C4-2B (cell line): Measurements from ENCODE around the gene CCIN.

Experiments used
- H3K27ac ChIP-seq: fragments of 450-650 bp; 2 replicates; pipeline ENCODE4 v1.5.1; 2017
- ZFX ChIP-seq: fragments of 450-650 bp; IDR thresholded peaks from 2 replicates; pipeline ENCODE4 v1.6.1; 2017
- TF ChIP-seq, protein P1 (sequence below): fragments of 450-650 bp; conservative IDR thresholded peaks from 2 replicates; pipeline ENCODE4 v1.5.1; 2017; ENCODE audit warnings: mild to moderate bottlenecking

CCIN gene

GRCh38 chr9:36161187-36161586 is 8.0 kb upstream of the CCIN start:
- TF ChIP-seq, protein P1, sequence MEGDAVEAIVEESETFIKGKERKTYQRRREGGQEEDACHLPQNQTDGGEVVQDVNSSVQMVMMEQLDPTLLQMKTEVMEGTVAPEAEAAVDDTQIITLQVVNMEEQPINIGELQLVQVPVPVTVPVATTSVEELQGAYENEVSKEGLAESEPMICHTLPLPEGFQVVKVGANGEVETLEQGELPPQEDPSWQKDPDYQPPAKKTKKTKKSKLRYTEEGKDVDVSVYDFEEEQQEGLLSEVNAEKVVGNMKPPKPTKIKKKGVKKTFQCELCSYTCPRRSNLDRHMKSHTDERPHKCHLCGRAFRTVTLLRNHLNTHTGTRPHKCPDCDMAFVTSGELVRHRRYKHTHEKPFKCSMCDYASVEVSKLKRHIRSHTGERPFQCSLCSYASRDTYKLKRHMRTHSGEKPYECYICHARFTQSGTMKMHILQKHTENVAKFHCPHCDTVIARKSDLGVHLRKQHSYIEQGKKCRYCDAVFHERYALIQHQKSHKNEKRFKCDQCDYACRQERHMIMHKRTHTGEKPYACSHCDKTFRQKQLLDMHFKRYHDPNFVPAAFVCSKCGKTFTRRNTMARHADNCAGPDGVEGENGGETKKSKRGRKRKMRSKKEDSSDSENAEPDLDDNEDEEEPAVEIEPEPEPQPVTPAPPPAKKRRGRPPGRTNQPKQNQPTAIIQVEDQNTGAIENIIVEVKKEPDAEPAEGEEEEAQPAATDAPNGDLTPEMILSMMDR, result no peak
- TF ChIP-seq ZFX, result no peak
- H3K27ac ChIP-seq, result no peak overlapping the region

GRCh38 chr9:36162211-36162738 is 6.9 kb upstream of the CCIN start:
- H3K27ac ChIP-seq, result no peak overlapping the region
- TF ChIP-seq, protein P1, result no peak
- no peak for TF ChIP-seq ZFX

- TF ChIP-seq, protein P1, result no peak
- TF ChIP-seq ZFX, result no peak
- H3K27ac ChIP-seq, result no peak overlapping the region
These were observed 6.0 kb upstream of the CCIN start for GRCh38 chr9:36163049-36163785.

GRCh38 chr9:36163786-36164170 is 5.4 kb upstream of the CCIN start:
- TF ChIP-seq, protein P1, result no peak
- TF ChIP-seq ZFX, result no peak
- H3K27ac ChIP-seq, result no peak overlapping the region

DNA sequence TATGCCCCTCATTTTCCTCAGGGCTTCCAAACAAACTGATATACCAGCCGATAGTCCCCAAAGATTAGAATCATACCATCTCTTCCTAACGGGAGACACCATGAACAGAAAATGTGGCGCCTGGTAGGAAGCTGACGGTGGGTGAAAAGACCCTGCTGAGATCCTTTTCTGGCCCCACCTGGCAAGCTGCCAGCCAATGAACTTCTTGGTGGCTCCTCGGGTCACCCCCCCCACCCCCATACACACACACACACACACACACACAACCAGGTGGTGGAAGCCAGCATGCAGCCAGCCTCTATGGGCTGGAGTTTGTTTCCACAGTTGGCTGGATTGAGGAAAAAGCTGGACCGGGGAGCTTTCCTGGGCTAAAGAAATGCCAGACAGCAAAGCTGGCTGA is 4.8 kb upstream of the CCIN start:
- TF ChIP-seq, protein P1, result no peak
- no peak for TF ChIP-seq ZFX
- H3K27ac ChIP-seq, result no peak overlapping the region

DNA sequence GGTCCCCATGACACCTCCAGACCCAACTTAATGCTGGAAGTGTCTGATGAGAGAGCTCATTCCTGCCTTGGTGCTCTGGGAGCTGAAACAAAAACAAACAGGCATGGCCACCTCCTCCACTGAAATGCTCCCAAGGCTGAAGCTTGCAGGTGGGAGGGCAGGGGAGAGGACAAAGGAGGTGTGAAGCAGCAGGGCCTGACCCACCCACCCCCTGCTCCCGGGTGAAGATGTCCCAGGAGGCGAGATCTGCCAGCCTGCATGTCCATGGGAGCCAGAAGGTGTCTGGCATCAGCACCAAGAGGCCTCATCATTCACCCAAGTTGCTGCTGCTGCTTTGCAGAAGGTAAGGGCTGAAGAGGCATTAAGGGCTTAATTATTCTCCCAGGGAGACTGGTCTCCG is 4.2 kb upstream of the CCIN start:
- TF ChIP-seq, protein P1, result no peak
- no peak for TF ChIP-seq ZFX
- H3K27ac ChIP-seq, result no peak overlapping the region

DNA sequence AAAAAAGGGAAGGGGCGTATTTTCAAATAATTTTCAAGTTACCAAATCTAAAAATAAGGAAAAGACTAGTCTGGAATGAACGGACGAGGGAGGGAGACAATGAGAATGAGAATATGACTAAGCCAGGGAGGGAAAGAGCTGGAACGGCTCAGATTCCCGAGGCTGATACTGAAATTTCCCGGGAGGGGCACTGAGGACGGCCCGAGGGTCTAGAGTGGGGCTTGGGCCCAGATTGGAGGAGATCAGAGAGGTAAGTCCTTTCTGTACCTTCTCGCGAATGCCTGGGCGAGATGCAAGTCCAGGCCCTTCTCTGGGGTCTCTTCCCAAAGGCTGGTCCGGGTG is 3.4 kb upstream of the CCIN start:
- H3K27ac ChIP-seq, result no peak overlapping the region
- TF ChIP-seq, protein P1, result no peak
- no peak for TF ChIP-seq ZFX
